IMR-90 (cell line): ENCODE results near the gene SH3GL2.

Experiments used
- BHLHE40 ChIP-seq: fragments of 150-350 bp; IDR thresholded peaks from 2 replicates; pipeline ENCODE4 v1.6.1; 2016; ENCODE audit warnings: mild to moderate bottlenecking, low read depth, low read length
- CEBPB ChIP-seq: IDR thresholded peaks from 2 replicates; pipeline ENCODE4 v1.6.1; 2012; ENCODE audit warnings: low read depth, low read length, improper control_type of control experiment
- CHD1 ChIP-seq: IDR thresholded peaks from 2 replicates; pipeline ENCODE4 v1.6.1; 2012; ENCODE audit warnings: low read depth, low read length, improper control_type of control experiment
- FOS ChIP-seq: fragments of 150-350 bp; IDR thresholded peaks from 2 replicates; pipeline ENCODE4 v1.6.1; 2016; ENCODE audit warnings: low read depth, low read length
- MAFK ChIP-seq: IDR thresholded peaks from 2 replicates; pipeline ENCODE4 v1.6.1; 2012; ENCODE audit warnings: low read depth, low read length, improper control_type of control experiment
- MXI1 ChIP-seq: IDR thresholded peaks from 2 replicates; pipeline ENCODE4 v1.6.1; 2012; ENCODE audit warnings: low read depth, mild to moderate bottlenecking, low read length, moderate library complexity, borderline replicate concordance
- POLR2A ChIP-seq: IDR thresholded peaks from 2 replicates; pipeline ENCODE4 v1.6.1; 2012; ENCODE audit warnings: mild to moderate bottlenecking, low read depth, low read length
- RAD21 ChIP-seq: IDR thresholded peaks from 2 replicates; pipeline ENCODE4 v1.6.1; 2012; ENCODE audit warnings: low read length, improper control_type of control experiment
- RCOR1 ChIP-seq: IDR thresholded peaks from 2 replicates; pipeline ENCODE4 v1.6.1; 2012; ENCODE audit warnings: mild to moderate bottlenecking, low read length, improper control_type of control experiment; ENCODE audit not compliant: insufficient replicate concordance
- RFX5 ChIP-seq: IDR thresholded peaks from 2 replicates; pipeline ENCODE4 v1.8.0; 2012; ENCODE audit warnings: low read depth, mild to moderate bottlenecking, low read length, moderate library complexity
- SMC3 ChIP-seq: fragments of 150-350 bp; IDR thresholded peaks from 2 replicates; pipeline ENCODE4 v1.6.1; 2016; ENCODE audit warnings: low read depth, mild to moderate bottlenecking, antibody characterized with exemption, low read length, moderate library complexity
- USF2 ChIP-seq: fragments of 150-350 bp; IDR thresholded peaks from 2 replicates; pipeline ENCODE4 v1.6.1; 2017; ENCODE audit warnings: mild to moderate bottlenecking, antibody characterized with exemption, low read length, low read depth
- TF ChIP-seq, protein P1 (sequence below): conservative IDR thresholded peaks from 2 replicates; pipeline ENCODE4 v1.5.1; 2012; ENCODE audit warnings: mild to moderate bottlenecking, low read depth, low read length, improper control_type of control experiment
- TF ChIP-seq, protein P2 (sequence below): fragments of 150-350 bp; IDR thresholded peaks from 2 replicates; pipeline ENCODE4 v1.6.1; 2016; ENCODE audit warnings: low read depth, mild to moderate bottlenecking, low read length, moderate library complexity, borderline replicate concordance

DNA sequence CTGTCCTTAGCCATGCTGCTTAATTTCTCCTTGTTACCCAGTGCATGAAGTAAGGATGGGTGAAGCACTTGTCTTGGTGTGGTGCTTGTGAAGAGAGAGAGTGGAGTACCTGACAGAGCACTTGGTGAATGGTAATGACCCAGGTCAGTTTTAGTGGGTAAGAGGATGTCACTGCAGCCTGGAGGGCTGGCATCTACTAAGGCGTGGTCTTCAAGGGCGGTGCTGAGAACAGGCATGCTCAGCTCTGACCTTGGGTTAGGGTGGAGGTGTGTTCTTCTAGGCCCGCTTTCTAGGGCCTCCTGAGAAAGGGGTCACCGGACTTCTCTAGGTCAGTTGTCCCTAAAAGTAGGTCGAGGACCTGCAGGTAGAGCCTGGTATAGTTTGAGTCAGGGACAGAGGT is 25.7 kb downstream of the SH3GL2 start:
- TF ChIP-seq, protein P1, sequence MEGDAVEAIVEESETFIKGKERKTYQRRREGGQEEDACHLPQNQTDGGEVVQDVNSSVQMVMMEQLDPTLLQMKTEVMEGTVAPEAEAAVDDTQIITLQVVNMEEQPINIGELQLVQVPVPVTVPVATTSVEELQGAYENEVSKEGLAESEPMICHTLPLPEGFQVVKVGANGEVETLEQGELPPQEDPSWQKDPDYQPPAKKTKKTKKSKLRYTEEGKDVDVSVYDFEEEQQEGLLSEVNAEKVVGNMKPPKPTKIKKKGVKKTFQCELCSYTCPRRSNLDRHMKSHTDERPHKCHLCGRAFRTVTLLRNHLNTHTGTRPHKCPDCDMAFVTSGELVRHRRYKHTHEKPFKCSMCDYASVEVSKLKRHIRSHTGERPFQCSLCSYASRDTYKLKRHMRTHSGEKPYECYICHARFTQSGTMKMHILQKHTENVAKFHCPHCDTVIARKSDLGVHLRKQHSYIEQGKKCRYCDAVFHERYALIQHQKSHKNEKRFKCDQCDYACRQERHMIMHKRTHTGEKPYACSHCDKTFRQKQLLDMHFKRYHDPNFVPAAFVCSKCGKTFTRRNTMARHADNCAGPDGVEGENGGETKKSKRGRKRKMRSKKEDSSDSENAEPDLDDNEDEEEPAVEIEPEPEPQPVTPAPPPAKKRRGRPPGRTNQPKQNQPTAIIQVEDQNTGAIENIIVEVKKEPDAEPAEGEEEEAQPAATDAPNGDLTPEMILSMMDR = no peak
- TF ChIP-seq, protein P2, sequence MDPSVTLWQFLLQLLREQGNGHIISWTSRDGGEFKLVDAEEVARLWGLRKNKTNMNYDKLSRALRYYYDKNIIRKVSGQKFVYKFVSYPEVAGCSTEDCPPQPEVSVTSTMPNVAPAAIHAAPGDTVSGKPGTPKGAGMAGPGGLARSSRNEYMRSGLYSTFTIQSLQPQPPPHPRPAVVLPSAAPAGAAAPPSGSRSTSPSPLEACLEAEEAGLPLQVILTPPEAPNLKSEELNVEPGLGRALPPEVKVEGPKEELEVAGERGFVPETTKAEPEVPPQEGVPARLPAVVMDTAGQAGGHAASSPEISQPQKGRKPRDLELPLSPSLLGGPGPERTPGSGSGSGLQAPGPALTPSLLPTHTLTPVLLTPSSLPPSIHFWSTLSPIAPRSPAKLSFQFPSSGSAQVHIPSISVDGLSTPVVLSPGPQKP = no peak
- TF ChIP-seq RAD21 (no peak), POLR2A (no peak), BHLHE40 (no peak), CEBPB (no peak), RCOR1 (no peak), MXI1 (no peak), SMC3 (no peak), FOS (no peak), CHD1 (no peak), USF2 (no peak), RFX5 (no peak), MAFK (no peak)
